MM.1S (cell line): ENCODE measurements around the gene NPHP1.
"Not testable (repeated sequence)": the region's sequence is repeated elsewhere in the genome, so short reads cannot be mapped to it uniquely, and the experiment has no call there.

ENCODE experiments used
- CTCF ChIP-seq: fragments of 300-600 bp; sonication (generic); IDR thresholded peaks from 2 replicates; pipeline ENCODE4 v1.5.1; 2016; ENCODE audit warnings: antibody characterized with exemption, low read length, mixed read lengths
- EZH2 ChIP-seq: fragments of 300-600 bp; sonication (generic); optimal IDR thresholded peaks from 2 replicates; pipeline ENCODE3; 2017; ENCODE audit warnings: low read depth, mild to moderate bottlenecking, antibody characterized with exemption, low read length, mixed read lengths

GRCh38 chr2:110093924-110094323, 110.9 kb downstream of the NPHP1 start:
- TF ChIP-seq CTCF, EZH2: not testable (repeated sequence)
